GM23248 (cell line): ENCODE results near the gene CEP152.

Source experiments
- EZH2 ChIP-seq: fragments of 200-600 bp; sonication (generic); IDR thresholded peaks from 2 replicates; pipeline ENCODE4 v1.6.1; 2018; ENCODE audit warnings: antibody characterized with exemption, mild to moderate bottlenecking; ENCODE audit not compliant: insufficient read depth, poor library complexity, severe bottlenecking
- EZH2phosphoT487 ChIP-seq: fragments of 200-600 bp; sonication (generic); IDR thresholded peaks from 2 replicates; pipeline ENCODE4 v1.6.1; 2018; ENCODE audit warnings: antibody characterized with exemption, moderate library complexity, mild to moderate bottlenecking, low read depth; ENCODE audit not compliant: insufficient read depth

- TF ChIP-seq EZH2phosphoT487 (no peak), EZH2 (no peak)
These were observed 59.3 kb downstream of the CEP152 start for GRCh38 chr15:48751595-48751994.
